Umbilical cord (tissue), 2 donors: ENCODE data around the gene EEF1E1. TPM values are rescaled to one million over a fixed set of nuclear protein-coding genes. Genes with fewer than 3 reads are reported as not detected.
A peak's percentile ranks its signal among the peaks of the same experiment; 100 is the strongest.

Source experiments
- DNase-seq: peaks from one replicate; pipeline ENCODE4 v3.0.0-alpha.2; 2015; ENCODE audit warnings: low spot score
- total RNA-seq: library from RNA; depleted of rRNA; stranded (reverse); fragments of >200 nt; gene quantifications from one replicate; pipeline ENCODE4 v1.2.3, GENCODE V29; 2014; ENCODE audit warnings: low replicate concordance; ENCODE audit not compliant: insufficient read depth

The EEF1E1 gene
- total RNA-seq, result 5.8 TPM

- DNase-seq, result peak; percentile 96
Measured at GRCh38 chr6:8102122-8102958, at the start of gene EEF1E1. TSS of gene EEF1E1 (minus strand) at chr6:8102548. CDS start at chr6:8102521, 27 bp downstream.

GRCh38 chr6:8149350-8149749 lies 47.0 kb upstream of the EEF1E1 start:
- DNase-seq, result no peak

- no peak for DNase-seq
Measured at GRCh38 chr6:8143945-8144344, 41.6 kb upstream of the EEF1E1 start.

- no peak for DNase-seq
Measured at GRCh38 chr6:8139451-8139850, 37.1 kb upstream of the EEF1E1 start.

GRCh38 chr6:8137529-8137939 lies 35.2 kb upstream of the EEF1E1 start:
- no peak for DNase-seq

DNA sequence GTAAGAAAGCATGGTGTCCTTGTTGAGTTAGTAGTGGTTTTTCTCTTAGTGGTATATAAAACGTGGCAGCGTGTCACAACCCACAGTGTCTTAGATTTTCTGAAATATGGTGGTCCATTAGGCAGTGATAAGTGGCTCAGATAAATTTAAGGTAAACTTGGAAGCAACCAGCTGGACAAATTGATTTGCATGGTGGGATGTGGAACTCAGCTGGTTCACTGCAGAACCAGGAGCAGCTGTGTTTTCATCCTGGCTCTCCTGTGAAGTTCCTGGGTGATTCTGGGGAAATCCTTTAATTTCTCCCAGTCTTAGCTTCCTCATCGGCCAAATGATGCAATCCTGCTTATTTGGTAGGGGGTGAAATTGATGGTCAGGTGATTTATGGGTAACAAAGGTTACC lies 32.9 kb upstream of the EEF1E1 start:
- DNase-seq, result no peak

- no peak for DNase-seq
Measured at GRCh38 chr6:8132130-8132529, 29.8 kb upstream of the EEF1E1 start.

DNA sequence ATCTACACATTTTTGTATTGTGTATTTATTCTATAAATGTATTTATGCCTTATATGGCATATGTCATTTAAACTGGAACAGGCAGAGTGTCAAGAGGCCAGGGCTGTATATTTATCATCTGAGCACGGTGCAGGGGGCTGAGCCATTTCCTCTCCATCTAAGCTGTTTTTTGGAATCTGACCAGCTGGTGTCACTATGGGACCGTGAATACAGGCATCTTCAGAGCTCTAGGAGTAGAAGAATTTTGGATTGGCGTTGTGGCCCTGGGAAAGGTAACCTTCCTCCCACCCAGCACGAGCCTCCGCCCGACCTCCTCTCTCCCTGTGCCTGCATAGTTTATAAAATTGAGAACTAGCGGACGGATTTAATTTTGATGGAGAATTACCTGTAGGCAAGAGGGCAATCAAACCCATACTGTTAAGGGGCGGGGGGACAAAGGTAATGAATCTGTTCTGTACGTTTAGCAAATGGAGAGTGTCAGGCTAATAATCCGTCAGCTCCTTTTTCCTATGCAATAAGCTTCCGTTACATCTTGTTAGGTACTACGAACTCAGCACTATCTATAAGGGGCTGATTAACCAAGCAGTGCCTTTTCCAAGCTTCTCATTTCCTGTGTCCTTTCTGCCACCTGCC lies 29.0 kb upstream of the EEF1E1 start:
- DNase-seq, result peak; percentile 68

DNA sequence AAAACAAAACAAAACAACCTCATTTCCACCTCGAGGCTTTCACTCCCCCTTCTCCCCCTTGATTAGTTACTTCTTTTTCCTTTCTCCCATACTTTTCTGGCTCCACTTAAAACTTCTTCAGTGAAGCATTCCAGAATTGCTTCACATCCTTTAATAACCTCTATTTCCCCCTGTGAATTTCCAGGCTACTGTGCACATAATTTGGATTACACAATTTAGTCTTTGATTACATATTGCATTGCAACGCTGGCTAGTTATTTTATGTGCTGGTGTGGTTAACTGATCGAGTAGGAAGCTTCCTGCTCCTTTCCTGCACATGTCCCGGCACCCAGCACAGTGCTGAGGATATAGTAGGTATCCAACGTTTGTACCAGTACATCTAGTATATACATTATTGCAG lies 28.1 kb upstream of the EEF1E1 start:
- DNase-seq, result no peak

GRCh38 chr6:8123236-8123635 lies 20.9 kb upstream of the EEF1E1 start:
- no peak for DNase-seq

DNA sequence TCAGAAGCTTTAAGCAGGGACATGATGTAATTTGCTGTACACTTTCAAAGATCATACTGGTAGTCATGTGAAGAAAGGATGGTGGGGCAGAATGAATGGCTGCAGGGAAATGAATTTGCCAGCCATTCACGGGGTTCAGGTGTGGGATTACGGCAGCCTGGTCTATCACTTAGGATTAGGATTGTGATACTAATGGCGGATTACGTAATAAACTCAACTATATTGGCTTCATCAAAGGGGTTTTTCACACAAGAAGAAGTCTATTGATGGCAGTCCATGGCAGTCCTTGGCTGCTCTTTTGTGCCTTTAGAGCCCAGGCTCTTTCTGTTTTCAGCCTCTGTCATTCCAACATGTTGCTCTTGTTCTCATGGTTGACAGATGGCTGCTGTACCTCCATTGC lies 12.6 kb upstream of the EEF1E1 start:
- no peak for DNase-seq

DNA sequence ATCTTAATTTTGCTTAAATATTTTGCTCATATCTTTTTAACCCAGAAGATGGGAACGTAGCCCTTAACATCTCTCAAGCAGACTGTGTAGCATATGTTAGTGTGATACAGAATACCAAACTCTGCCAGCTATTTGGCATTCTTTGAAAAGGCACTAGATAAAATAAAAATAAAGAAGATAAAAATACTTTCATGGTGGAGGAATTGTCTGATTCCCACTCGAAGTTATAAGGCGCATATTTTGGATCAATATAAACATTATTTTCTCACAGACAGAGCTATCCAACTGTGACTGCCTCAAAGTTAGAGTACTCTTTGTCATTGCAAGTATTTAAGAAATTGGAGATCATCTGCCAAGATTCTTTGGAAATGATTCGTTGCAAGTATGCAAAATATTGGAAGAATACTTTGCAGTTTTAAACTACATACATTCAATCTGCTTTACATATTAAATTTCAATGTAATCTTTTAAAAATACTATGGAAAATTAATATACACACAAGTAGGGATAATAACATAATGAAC lies 10.8 kb upstream of the EEF1E1 start:
- DNase-seq, result no peak

DNA sequence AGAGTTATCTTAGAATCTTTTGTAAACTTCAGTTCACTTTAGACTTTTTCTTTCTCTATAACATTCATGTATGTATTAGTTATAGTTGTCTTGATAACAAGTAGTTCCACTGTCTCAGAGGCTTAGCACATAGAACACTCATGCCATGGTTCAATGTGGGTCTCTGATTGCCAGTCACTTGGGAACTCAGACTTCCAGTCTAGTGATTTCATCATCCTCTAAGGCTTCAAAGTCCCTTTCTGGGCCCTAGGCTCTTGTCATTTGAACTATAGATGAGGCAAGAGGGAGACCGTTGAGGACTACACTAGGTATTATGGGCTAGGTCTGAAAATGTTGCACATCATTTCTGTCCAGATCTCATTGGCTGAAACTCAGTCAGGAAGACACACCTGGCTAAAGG lies 8.4 kb upstream of the EEF1E1 start:
- no peak for DNase-seq

DNA sequence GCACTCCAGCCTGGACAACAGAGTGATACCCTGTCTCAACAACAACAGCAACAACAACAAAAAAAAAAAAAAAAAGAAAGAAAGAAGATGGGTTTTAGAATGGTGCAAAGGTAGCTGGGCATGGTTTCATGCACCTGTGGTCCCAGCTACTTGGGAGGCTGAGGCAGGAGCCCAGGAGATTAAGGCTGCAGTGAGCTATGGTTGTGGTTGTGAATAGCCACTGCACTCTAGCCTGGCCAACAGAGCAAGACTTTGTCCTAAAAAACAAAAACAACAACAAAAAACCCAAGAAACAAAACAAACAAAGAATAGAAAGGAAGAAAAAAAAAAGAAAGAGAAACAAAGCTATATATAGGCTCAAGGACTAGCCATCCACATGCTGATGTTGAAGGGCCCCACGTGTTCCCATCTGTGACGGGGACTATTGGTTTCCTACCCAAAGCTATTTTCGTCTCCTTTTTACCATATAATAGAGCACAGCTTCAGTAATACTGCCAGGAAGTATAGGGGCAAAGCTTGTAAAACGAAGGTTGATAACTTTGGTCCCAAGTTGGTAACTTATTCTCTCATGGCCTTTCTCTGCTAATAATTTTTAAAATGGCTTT lies 7.9 kb upstream of the EEF1E1 start:
- DNase-seq, result no peak

GRCh38 chr6:8108759-8109539 lies 6.6 kb upstream of the EEF1E1 start:
- no peak for DNase-seq

GRCh38 chr6:8108031-8108660 lies 5.8 kb upstream of the EEF1E1 start:
- no peak for DNase-seq

GRCh38 chr6:8105791-8106190 lies 3.4 kb upstream of the EEF1E1 start:
- DNase-seq, result no peak

GRCh38 chr6:8103726-8104125 lies 1.4 kb upstream of the EEF1E1 start:
- no peak for DNase-seq

DNA sequence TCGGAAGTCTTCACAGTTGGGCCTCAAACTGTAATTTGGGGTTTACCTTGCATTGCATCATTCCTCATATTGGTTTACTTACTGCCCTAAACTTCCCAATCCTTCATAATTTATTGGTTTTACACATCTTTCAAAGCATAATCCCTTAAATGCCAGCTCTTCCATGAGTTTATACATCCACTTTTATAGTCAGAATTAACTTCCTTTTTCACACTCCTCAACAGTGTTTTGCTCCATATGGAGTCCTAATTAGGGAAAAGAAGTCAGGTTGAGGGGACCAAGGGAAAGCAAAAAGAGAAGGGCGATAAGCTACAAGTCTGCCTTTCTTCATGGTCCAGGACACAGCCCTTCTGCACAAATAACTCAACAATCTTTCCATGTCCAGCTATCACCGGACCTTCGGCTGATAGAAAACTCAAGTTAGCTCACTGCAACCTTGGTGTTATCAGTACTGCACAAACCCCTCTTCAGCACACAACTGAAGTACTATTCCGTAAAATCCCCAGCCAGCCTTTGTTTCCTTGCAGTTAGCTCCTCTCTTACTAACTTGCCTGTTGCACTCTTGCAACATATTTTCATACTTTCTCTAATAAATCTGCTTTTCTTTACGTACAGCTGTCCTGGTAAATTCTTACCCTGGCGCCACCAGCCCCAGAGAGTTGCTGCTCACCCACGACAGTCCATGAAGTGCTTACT lies 2.0 kb downstream of the EEF1E1 start:
- no peak for DNase-seq

- no peak for DNase-seq
Measured at GRCh38 chr6:8090650-8091049, 11.7 kb downstream of the EEF1E1 start.

- DNase-seq, result no peak
Measured at GRCh38 chr6:8088886-8089285, 13.5 kb downstream of the EEF1E1 start.
